SK-MEL-5 (cell line): ENCODE results near the gene APMAP. TPM values are rescaled to one million over a fixed set of nuclear protein-coding genes. Genes with fewer than 3 reads are reported as not detected.

Experiments used
- DNase-seq: peaks from one replicate; pipeline ENCODE4 v3.0.0-alpha.2; 2016; ENCODE audit warnings: low read depth, low spot score
- in situ Hi-C: cut with HindIII; loops from 2 replicates; pipeline ENCODE4 v1.10.0; 2016; ENCODE audit warnings: low sequenced_read_pairs, high pct_unique_total_duplicates, low pct_unique_long_range_greater_than_20kb
- total RNA-seq: library from RNA; depleted of rRNA; stranded (reverse); fragments of >200 nt; shearing (Covaris generic); gene quantifications from 2 replicates; pipeline ENCODE4 v1.2.3, GENCODE V29; 2014

The APMAP gene
- total RNA-seq, 1 experiment from 2014 or later, result 158 TPM

GRCh38 chr20:25030007-25030648 is 37.6 kb upstream of the APMAP start:
- in situ Hi-C loops, result no loop called here
- DNase-seq, result no peak

GRCh38 chr20:25025986-25026605 is 33.5 kb upstream of the APMAP start:
- in situ Hi-C loops, result no loop called here

GRCh38 chr20:25025091-25025861 is 32.7 kb upstream of the APMAP start:
- in situ Hi-C loops, result no loop called here
- no peak for DNase-seq

More at GRCh38 chr20:25025986-25026605, 33.5 kb upstream of the APMAP start:
- peak; percentile 28 for DNase-seq

- in situ Hi-C loops, result no loop called here
- DNase-seq, result no peak
These were observed 31.6 kb upstream of the APMAP start for GRCh38 chr20:25024171-25024570.

GRCh38 chr20:25023356-25023755 is 30.8 kb upstream of the APMAP start:
- in situ Hi-C loops, result no loop called here
- no peak for DNase-seq

GRCh38 chr20:25022680-25023079 is 30.1 kb upstream of the APMAP start:
- no peak for DNase-seq
- in situ Hi-C loops, result no loop called here

- no peak for DNase-seq
- in situ Hi-C loops, result no loop called here
These were observed 28.8 kb upstream of the APMAP start for GRCh38 chr20:25021336-25021735.

GRCh38 chr20:25020901-25021301 is 28.4 kb upstream of the APMAP start:
- in situ Hi-C loops, result no loop called here

GRCh38 chr20:25020345-25020744 is 27.8 kb upstream of the APMAP start:
- DNase-seq, result no peak
- in situ Hi-C loops, result no loop called here

More at GRCh38 chr20:25020901-25021301, 28.4 kb upstream of the APMAP start:
- no peak for DNase-seq

- in situ Hi-C loops, result no loop called here
- DNase-seq, result no peak
These were observed 27.0 kb upstream of the APMAP start for GRCh38 chr20:25019381-25020155.

- in situ Hi-C loops, result no loop called here
- no peak for DNase-seq
These were observed 26.3 kb upstream of the APMAP start for GRCh38 chr20:25018841-25019240.

GRCh38 chr20:25018425-25018824 is 25.9 kb upstream of the APMAP start:
- DNase-seq, result no peak
- in situ Hi-C loops, result no loop called here

GRCh38 chr20:25017257-25017803 is 24.8 kb upstream of the APMAP start:
- no peak for DNase-seq
- in situ Hi-C loops, result no loop called here

- no peak for DNase-seq
- in situ Hi-C loops, result no loop called here
These were observed 23.9 kb upstream of the APMAP start for GRCh38 chr20:25016471-25016870.

GRCh38 chr20:25015986-25016385 is 23.4 kb upstream of the APMAP start:
- no peak for DNase-seq
- in situ Hi-C loops, result no loop called here

- DNase-seq, result no peak
- in situ Hi-C loops, result no loop called here
These were observed 22.3 kb upstream of the APMAP start for GRCh38 chr20:25014816-25015215.

- in situ Hi-C loops, result no loop called here
- no peak for DNase-seq
These were observed 21.2 kb upstream of the APMAP start for GRCh38 chr20:25013478-25014380.
